22Rv1 (cell line): Measurements from ENCODE around the gene ETV7.

Source experiments
- ZFX ChIP-seq: fragments of 450-650 bp; IDR thresholded peaks from 2 replicates; pipeline ENCODE4 v1.6.1; 2017; ENCODE audit warnings: antibody characterized with exemption, borderline replicate concordance
- TF ChIP-seq, protein P1 (sequence below): fragments of 450-650 bp; IDR thresholded peaks from 2 replicates; pipeline ENCODE4 v1.5.1; 2017; ENCODE audit warnings: mild to moderate bottlenecking

DNA sequence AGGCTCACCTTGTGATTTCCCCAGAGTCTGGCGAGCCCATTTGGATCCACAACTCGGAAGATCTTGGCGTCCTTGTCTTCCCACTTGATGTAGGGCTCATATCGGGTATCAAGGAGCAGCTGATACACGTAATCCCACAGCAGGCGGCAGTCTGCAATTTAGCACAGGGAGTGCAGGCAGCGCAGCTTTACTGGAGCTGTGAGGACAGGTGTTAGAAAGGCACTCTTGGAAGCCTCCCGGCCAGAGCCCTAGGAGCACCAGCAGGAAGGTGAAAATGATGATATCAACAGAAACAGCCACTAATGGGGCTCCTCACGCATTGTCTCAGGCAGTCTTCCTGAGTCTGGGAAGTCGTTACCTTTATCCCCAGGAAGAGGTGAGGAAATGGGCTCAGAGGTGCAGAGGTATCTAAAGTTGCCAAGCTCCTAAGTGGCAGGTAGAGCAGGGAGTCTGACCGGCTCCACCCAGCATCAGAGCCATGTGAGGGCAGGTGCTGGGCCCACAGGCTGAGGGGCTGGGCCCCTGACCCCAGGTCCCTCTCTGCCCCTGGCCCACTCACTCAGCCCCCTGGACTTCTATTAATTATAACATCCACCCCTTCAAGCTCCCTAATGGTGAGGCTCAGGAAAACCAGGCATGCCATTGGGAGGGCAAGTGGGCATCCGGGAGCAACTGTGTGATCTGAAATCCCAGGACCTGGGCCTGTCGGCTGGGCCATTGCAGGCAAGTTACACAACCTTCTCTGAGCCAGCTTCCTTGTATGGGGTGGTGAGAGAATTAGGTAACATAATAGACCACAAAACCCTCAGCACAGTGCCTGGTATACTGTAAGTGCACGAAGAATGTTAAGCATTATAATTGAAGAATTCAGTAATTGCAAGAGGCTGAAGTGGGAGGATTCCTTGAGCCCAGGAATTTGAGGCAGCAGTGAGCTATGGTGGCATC is 18.3 kb downstream of the ETV7 start:
- TF ChIP-seq, protein P1, sequence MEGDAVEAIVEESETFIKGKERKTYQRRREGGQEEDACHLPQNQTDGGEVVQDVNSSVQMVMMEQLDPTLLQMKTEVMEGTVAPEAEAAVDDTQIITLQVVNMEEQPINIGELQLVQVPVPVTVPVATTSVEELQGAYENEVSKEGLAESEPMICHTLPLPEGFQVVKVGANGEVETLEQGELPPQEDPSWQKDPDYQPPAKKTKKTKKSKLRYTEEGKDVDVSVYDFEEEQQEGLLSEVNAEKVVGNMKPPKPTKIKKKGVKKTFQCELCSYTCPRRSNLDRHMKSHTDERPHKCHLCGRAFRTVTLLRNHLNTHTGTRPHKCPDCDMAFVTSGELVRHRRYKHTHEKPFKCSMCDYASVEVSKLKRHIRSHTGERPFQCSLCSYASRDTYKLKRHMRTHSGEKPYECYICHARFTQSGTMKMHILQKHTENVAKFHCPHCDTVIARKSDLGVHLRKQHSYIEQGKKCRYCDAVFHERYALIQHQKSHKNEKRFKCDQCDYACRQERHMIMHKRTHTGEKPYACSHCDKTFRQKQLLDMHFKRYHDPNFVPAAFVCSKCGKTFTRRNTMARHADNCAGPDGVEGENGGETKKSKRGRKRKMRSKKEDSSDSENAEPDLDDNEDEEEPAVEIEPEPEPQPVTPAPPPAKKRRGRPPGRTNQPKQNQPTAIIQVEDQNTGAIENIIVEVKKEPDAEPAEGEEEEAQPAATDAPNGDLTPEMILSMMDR = no peak
- no peak for TF ChIP-seq ZFX
